BJ (cell line): ENCODE data around the gene YWHAH. TPM values are rescaled to one million over a fixed set of nuclear protein-coding genes. Genes with fewer than 3 reads are reported as not detected.

Experiments used
- CTCF ChIA-PET: fragments of 350-600 bp; formaldehyde crosslinking; extraction: SDS; loops from one replicate; lab custom pipeline; 2021; ENCODE audit warnings: antibody characterized with exemption, inconsistent platforms; lab: Yijun Ruan, JAX
- POLR2A ChIA-PET: fragments of 300-600 bp; sonication (Branson Sonifier 250); formaldehyde crosslinking; extraction: SDS; loops from one replicate; lab custom pipeline; 2021; ENCODE audit warnings: antibody characterized with exemption; lab: Charles Lee
- DNase-seq: peaks from one replicate; pipeline ENCODE4 v3.0.0-alpha.2; 2011; ENCODE audit warnings: low read depth
- H3K27me3 ChIP-seq: 2 replicates; pipeline ENCODE4 v1.6.0; 2011; ENCODE audit warnings: low read length; ENCODE audit not compliant: control insufficient read depth, insufficient read depth
- H3K36me3 ChIP-seq: 2 replicates; pipeline ENCODE4 v1.5.1; 2011; ENCODE audit warnings: low read length; ENCODE audit not compliant: control insufficient read depth, insufficient read depth
- H3K4me3 ChIP-seq: 2 replicates; pipeline ENCODE4 v1.5.1; 2011; ENCODE audit warnings: low read depth, mild to moderate bottlenecking, control low read depth, low read length
- polyA plus RNA-seq: library from polyadenylated mRNA; depleted of rRNA; stranded (reverse); fragments of >200 nt; gene quantifications from 2 replicates; pipeline ENCODE4 v1.2.3, GENCODE V29; 2011
- TF ChIP-seq, protein P1 (sequence below): IDR thresholded peaks from 2 replicates; pipeline ENCODE4 v1.5.1; 2011; ENCODE audit warnings: low read depth, mild to moderate bottlenecking, control low read depth, inconsistent platforms, low read length, moderate library complexity; ENCODE audit not compliant: insufficient read depth

YWHAH gene
- polyA plus RNA-seq, 1 experiment: 146 TPM

DNA sequence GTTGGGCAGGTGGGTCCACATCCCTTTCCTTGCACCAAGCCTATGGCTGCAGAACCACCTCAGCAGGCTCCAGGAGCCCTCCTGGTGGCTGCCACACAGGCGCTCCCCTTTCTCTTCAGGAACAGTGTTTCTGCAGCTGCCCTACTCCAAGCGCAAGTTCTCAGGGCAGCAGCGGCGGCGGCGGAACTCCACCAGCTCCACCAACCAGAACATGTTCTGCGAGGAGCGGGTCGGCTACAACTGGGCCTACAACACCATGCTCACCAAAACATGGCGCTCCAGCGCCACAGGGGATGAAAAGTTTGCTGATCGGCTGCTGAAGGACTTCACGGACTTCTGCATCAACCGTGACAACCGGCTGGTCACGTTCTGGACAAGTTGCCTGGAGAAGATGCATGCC is 38.2 kb upstream of the YWHAH start:
- H3K36me3 ChIP-seq: peaks cover 5% of the 10 kb centered on the region; the same call in 1 of the 2 replicates
- H3K27me3 ChIP-seq: no peaks in the 10 kb centered on the region
- DNase-seq: no peak
- TF ChIP-seq, protein P1, sequence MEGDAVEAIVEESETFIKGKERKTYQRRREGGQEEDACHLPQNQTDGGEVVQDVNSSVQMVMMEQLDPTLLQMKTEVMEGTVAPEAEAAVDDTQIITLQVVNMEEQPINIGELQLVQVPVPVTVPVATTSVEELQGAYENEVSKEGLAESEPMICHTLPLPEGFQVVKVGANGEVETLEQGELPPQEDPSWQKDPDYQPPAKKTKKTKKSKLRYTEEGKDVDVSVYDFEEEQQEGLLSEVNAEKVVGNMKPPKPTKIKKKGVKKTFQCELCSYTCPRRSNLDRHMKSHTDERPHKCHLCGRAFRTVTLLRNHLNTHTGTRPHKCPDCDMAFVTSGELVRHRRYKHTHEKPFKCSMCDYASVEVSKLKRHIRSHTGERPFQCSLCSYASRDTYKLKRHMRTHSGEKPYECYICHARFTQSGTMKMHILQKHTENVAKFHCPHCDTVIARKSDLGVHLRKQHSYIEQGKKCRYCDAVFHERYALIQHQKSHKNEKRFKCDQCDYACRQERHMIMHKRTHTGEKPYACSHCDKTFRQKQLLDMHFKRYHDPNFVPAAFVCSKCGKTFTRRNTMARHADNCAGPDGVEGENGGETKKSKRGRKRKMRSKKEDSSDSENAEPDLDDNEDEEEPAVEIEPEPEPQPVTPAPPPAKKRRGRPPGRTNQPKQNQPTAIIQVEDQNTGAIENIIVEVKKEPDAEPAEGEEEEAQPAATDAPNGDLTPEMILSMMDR: no peak
- ChIA-PET CTCF (no interaction called here), POLR2A (no interaction called here)
- no peak overlapping the region for H3K4me3 ChIP-seq

DNA sequence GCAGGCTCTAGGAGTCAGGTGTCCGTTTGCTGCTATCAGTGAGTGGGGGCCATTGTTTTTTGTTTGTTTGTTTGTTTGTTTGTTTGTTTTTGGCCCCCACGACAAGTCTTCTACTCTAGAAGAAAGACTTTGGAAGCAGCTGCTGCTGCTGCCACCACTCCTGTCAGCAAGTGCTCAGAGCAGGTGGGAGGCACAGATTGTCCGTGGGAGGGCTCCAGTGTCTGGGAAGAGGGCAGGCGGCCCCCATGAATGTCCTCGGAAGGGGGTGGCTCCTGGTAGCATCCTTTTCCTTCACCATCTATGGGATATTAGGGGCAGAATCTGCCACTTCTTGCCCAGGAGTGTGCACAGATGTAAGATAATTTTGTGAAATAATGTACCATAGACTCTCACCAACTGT is 37.8 kb upstream of the YWHAH start:
- TF ChIP-seq, protein P1: no peak
- no peak for DNase-seq
- POLR2A ChIA-PET: no interaction called here
- Histone ChIP-seq H3K27me3 (no peaks in the 10 kb centered on the region), H3K36me3 (peaks cover 5% of the 10 kb centered on the region; the same call in 1 of the 2 replicates), H3K4me3 (no peak overlapping the region)
- CTCF ChIA-PET: interaction anchor here (0.6 kb wide), 1 partner anchor 9 kb away, joined by 5 read pairs; no protein-coding TSS in a partner anchor

DNA sequence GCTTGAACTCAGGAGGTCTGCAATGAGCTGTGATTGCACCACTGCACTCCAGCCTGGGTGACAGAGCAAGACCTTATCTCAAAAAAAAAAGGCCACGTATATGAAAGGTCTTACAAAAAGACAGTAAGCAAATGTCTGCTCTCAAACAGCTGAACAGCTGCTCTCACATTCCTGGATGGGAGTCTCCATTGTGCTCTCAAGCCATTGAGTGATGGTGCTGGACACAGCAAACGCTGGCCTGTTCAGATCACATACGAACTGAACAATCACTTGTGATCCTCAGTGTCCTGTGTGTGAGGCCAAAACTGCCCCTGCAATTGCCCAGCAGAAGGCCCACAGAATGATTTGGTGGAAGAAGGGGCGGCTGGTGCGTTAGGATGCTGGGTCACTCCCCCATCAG is 34.4 kb upstream of the YWHAH start:
- no peak for DNase-seq
- TF ChIP-seq, protein P1: no peak
- ChIA-PET CTCF (no interaction called here), POLR2A (no interaction called here)
- H3K4me3 ChIP-seq: no peak overlapping the region
- 0 out of 2 replicates have a peak, but pooled peaks cover 5% of the 10 kb centered on the region for H3K36me3 ChIP-seq
- H3K27me3 ChIP-seq: no peaks in the 10 kb centered on the region

DNA sequence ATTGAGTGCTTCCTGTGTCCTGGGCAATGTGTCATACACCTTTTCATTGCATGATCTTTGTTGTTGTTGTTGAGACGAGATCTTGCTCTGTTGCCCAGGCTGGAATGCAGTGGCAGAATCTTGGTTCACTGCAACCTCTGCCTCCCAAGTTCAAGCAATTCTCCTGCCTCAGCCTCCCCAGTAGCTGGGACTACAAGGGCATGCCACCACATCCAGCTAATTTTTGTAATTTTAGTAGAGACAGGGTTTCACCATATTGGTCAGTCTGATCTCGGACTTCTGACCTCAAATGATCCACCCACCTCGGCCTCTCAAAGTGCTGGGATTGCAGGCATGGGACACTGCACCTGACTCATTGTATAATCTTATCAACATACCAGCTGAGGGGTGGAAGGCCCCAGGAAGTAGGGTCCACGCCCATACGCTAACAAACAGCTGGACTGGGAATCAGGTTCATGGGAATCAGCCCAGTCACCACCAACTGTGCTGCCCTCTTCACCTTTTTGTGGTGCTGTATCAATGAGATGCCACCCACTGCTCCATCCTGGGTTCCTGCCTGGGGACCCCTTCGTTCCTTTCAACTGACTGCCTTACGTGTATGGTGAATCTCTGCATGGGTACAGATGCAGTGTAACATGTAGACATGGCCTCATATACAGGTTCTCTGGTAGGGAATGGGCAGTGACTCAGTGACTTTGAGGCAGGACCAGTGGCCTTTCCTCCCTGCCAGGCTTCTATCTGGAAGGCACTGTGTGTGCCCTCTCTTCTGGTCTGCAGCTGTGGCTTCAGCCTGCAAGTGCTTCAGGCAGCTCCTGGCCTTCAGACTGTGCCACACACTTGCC is 32.5 kb upstream of the YWHAH start:
- H3K4me3 ChIP-seq: no peak overlapping the region
- ChIA-PET CTCF (no interaction called here), POLR2A (no interaction called here)
- no peaks in the 10 kb centered on the region for H3K27me3 ChIP-seq
- H3K36me3 ChIP-seq: 0 out of 2 replicates have a peak, but pooled peaks cover 1% of the 10 kb centered on the region
- DNase-seq: no peak
- TF ChIP-seq, protein P1: no peak

DNA sequence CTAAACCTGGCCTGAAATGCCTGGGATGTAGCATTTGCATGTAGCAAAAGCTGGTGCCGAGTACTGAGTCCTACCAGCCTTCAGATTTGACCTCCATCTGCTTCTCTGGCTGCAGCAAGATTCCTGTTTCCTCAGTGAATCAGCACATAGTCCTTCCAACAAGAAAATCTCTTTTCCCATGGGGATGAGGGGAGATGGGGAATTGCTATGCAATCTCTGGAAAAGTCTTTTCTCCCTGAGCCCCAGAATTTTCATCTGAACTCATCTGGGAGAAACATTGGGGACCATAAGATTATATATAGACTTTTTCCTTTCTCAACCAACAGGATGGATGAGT is 32.0 kb upstream of the YWHAH start:
- CTCF ChIA-PET: no interaction called here
- no peak for DNase-seq

More for the DNA sequence above, 32.0 kb upstream of the YWHAH start:
- TF ChIP-seq, protein P1: no peak
- Histone ChIP-seq H3K27me3 (no peaks in the 10 kb centered on the region), H3K36me3 (0 out of 2 replicates have a peak, but pooled peaks cover 1% of the 10 kb centered on the region), H3K4me3 (no peak overlapping the region)
- POLR2A ChIA-PET: no interaction called here
